Measurements from ENCODE around the gene SH3BP5L. TPM values are rescaled to one million over a fixed set of nuclear protein-coding genes. Genes with fewer than 3 reads are reported as not detected.

SH3BP5L gene
- total RNA-seq, 1 donor from 2014 or later: 30.8 TPM

DNA sequence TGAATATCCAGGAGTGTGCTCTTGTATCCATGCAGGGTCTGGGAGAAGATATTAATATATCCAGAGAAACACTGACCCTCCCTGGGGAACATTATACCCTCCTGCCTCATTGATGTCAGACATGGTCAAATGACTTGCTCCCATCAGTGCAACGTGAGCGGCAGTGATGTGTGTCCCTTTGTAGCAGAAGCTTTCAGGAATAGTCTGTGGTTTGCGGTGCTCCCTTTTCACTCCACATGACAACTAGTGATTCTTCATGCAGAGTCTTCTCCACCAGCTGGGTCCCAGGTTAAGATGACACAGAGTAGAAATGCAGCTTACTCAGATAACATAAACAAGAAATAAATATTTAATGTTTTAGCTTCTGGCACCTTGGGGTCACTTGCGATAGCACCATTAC lies 38.3 kb downstream of the SH3BP5L start:
- Mint-ChIP-seq H3K9me3 (ENCODE audit: low read depth) (peaks cover 3% of the 10 kb centered on the region), H3K36me3 (ENCODE audit: low read depth) (no peaks in the 10 kb centered on the region), H3K27me3 (ENCODE audit: low read depth) (peaks cover 13% of the 10 kb centered on the region), H3K27ac (ENCODE audit: unreplicated experiment) (no peak overlapping the region), H3K4me3 (ENCODE audit: unreplicated experiment) (no peak overlapping the region), H3K4me1 (ENCODE audit: low read depth) (no peaks in the 10 kb centered on the region)
- TF ChIP-seq, protein P1, sequence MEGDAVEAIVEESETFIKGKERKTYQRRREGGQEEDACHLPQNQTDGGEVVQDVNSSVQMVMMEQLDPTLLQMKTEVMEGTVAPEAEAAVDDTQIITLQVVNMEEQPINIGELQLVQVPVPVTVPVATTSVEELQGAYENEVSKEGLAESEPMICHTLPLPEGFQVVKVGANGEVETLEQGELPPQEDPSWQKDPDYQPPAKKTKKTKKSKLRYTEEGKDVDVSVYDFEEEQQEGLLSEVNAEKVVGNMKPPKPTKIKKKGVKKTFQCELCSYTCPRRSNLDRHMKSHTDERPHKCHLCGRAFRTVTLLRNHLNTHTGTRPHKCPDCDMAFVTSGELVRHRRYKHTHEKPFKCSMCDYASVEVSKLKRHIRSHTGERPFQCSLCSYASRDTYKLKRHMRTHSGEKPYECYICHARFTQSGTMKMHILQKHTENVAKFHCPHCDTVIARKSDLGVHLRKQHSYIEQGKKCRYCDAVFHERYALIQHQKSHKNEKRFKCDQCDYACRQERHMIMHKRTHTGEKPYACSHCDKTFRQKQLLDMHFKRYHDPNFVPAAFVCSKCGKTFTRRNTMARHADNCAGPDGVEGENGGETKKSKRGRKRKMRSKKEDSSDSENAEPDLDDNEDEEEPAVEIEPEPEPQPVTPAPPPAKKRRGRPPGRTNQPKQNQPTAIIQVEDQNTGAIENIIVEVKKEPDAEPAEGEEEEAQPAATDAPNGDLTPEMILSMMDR (IDR thresholded peaks at IDR 0.05): no peak
- DNase-seq (ENCODE audit: low spot score): no peak

DNA sequence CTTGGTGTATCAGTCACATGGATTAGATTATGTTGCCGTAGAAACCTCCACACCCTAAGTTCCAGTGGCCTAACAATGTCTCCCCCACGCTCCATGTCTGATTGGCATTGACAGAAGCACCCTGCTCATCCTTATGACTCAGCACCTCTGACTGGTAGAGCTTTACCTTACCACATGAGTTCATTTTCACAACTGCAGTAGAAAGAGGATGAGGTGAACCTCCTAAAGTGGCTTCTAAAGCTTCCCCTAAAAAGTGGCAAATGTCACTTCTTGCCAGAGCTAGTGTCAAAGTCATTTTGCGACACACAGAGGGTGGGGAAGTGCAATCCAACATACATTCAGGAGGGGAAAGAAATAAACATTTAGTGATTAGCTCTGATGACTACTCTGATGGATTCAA lies 39.6 kb downstream of the SH3BP5L start:
- Mint-ChIP-seq H3K4me3 (ENCODE audit: unreplicated experiment) (no peak overlapping the region), H3K9me3 (ENCODE audit: low read depth) (peaks cover 4% of the 10 kb centered on the region), H3K36me3 (ENCODE audit: low read depth) (no peaks in the 10 kb centered on the region), H3K27me3 (ENCODE audit: low read depth) (peaks cover 13% of the 10 kb centered on the region), H3K27ac (ENCODE audit: unreplicated experiment) (no peak overlapping the region), H3K4me1 (ENCODE audit: low read depth) (no peaks in the 10 kb centered on the region)
- TF ChIP-seq, protein P1 (IDR thresholded peaks at IDR 0.05): no peak
- DNase-seq (ENCODE audit: low spot score): no peak

DNA sequence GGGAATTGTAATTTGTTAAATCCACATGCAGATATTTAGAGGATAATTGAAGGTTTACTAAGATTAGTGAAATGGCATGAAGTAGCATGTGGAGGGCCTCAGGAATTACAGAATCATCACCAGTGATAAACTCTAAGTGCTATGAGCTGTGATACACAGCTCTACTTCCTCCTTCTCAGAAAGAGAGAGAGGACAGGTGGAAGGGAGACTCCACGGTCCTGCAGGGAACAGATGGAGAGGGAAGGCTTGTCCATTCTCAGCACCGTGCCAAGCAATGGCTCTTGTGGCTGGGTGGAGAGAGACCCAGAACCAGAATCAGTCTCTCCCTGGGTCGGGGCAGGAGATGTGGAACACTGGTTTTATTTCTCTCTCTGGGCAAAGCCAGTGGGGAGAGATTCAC lies 42.3 kb downstream of the SH3BP5L start:
- Mint-ChIP-seq H3K9me3 (ENCODE audit: low read depth) (peaks cover 5% of the 10 kb centered on the region), H3K4me3 (ENCODE audit: unreplicated experiment) (no peak overlapping the region), H3K36me3 (ENCODE audit: low read depth) (no peaks in the 10 kb centered on the region), H3K27ac (ENCODE audit: unreplicated experiment) (no peak overlapping the region), H3K4me1 (ENCODE audit: low read depth) (no peaks in the 10 kb centered on the region), H3K27me3 (ENCODE audit: low read depth) (peaks cover 8% of the 10 kb centered on the region)
- no peak for DNase-seq (ENCODE audit: low spot score)
- TF ChIP-seq, protein P1 (IDR thresholded peaks at IDR 0.05): no peak

DNA sequence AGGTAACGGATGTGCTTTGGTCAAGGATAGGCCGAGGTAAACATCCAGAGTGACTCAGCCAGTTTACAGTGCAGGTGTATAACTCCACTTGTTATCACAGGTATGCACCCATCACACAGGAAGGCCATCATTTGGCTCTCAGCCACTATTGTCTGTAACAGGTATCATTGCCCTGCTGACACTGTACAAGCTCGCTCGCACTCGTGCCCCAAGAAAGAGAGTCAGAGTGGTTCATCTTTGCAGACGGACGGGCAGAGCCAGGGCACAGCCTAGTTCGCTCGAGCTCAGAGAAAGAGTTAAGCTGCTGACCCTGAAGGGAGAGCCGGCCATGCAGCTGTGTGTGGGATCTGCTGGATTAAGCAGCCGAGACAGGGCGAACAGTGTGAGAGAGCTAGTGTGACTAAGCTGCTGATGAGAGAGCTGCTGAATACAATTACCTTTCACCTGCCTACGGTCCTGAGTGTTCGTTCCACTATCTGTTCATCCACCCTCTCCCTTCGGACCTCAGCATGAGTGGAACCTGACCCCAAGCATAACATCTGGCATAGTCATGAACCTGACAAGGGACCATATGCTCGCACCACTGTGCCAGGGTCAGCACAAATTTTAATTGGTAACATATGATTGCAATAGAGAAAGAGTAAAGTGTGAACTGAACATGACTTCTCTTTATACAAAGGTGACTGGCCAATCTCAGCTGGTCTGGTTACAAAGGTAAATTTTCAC lies 43.1 kb downstream of the SH3BP5L start:
- no peaks in the 10 kb centered on the region for H3K36me3 Mint-ChIP-seq (ENCODE audit: low read depth)
- peaks cover 9% of the 10 kb centered on the region for H3K9me3 Mint-ChIP-seq (ENCODE audit: low read depth)
- peaks cover 8% of the 10 kb centered on the region for H3K27me3 Mint-ChIP-seq (ENCODE audit: low read depth)
- no peak for DNase-seq (ENCODE audit: low spot score)
- H3K27ac Mint-ChIP-seq (ENCODE audit: unreplicated experiment): no peak overlapping the region
- TF ChIP-seq, protein P1 (IDR thresholded peaks at IDR 0.05): no peak
- no peaks in the 10 kb centered on the region for H3K4me1 Mint-ChIP-seq (ENCODE audit: low read depth)
- no peak overlapping the region for H3K4me3 Mint-ChIP-seq (ENCODE audit: unreplicated experiment)

DNA sequence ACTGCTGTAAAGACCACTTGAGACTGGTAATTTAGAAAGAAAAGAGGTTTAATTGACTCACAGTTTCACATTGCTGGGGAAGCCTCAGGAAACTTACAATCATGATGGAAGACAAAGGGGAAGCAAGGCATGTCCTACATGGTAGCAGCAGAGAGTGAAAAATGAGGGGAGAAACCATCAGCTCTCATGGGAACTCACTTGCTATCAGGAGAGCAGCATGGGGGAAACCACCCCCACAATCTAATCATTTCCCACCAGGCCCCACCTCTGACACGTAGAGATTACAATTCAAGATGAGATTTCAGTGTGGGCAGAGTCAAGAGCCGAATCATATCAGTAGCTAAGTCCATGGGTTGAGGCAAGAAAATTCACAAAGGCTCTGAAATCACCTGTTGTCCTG lies 46.4 kb downstream of the SH3BP5L start:
- Mint-ChIP-seq H3K4me3 (ENCODE audit: unreplicated experiment) (no peak overlapping the region), H3K36me3 (ENCODE audit: low read depth) (no peaks in the 10 kb centered on the region), H3K27ac (ENCODE audit: unreplicated experiment) (no peak overlapping the region), H3K4me1 (ENCODE audit: low read depth) (no peaks in the 10 kb centered on the region), H3K27me3 (ENCODE audit: low read depth) (no peaks in the 10 kb centered on the region), H3K9me3 (ENCODE audit: low read depth) (peaks cover 22% of the 10 kb centered on the region)
- TF ChIP-seq, protein P1 (IDR thresholded peaks at IDR 0.05): no peak
- DNase-seq (ENCODE audit: low spot score): no peak
